Suprapubic skin (tissue), 4 donors: Measurements from ENCODE around the gene PLOD1. TPM values are rescaled to one million over a fixed set of nuclear protein-coding genes. Genes with fewer than 3 reads are reported as not detected.
A peak's percentile ranks its signal among the peaks of the same experiment; 100 is the strongest.
"Not testable (repeated sequence)": the region's sequence is repeated elsewhere in the genome, so short reads cannot be mapped to it uniquely, and the experiment has no call there.

Experiments used
- DNase-seq, 2 donors: peaks; one replicate each; pipeline ENCODE4 v3.0.0-alpha.2; 2019; ENCODE audit warnings: low spot score in 2 of 2
- H3K27ac ChIP-seq: fragments of 200-600 bp; sonication (generic); one replicate; pipeline ENCODE4 v1.5.1; 2019
- H3K27me3 ChIP-seq: fragments of 200-600 bp; sonication (generic); one replicate; pipeline ENCODE4 v1.5.1; 2019
- H3K36me3 ChIP-seq: fragments of 200-600 bp; sonication (generic); one replicate; pipeline ENCODE4 v1.5.1; 2019
- H3K4me1 ChIP-seq: fragments of 200-600 bp; sonication (generic); one replicate; pipeline ENCODE4 v1.5.1; 2019
- H3K4me3 ChIP-seq: fragments of 200-600 bp; sonication (generic); one replicate; pipeline ENCODE4 v1.5.1; 2019; ENCODE audit warnings: mild to moderate bottlenecking
- H3K9me3 ChIP-seq: fragments of 200-600 bp; sonication (generic); one replicate; pipeline ENCODE4 v1.5.1; 2019
- EP300 ChIP-seq: sonication (generic); formaldehyde crosslinking; IDR thresholded peaks from one replicate; pipeline ENCODE4 v1.6.1; 2017; ENCODE audit warnings: antibody characterized with exemption
- POLR2A ChIP-seq, 2 donors: fragments of 450-650 bp; IDR thresholded peaks; one replicate each; pipeline ENCODE4 v1.6.1; 2017; ENCODE audit warnings: antibody characterized with exemption in 2 of 2, mild to moderate bottlenecking in 2 of 2, moderate library complexity in 2 of 2
- POLR2AphosphoS5 ChIP-seq, 3 donors: sonication (generic); formaldehyde crosslinking; IDR thresholded peaks; one replicate each; pipeline ENCODE4 v1.6.1; 2017; ENCODE audit warnings: antibody characterized with exemption in 3 of 3
- WGBS: methylation state at CpG from one replicate; pipeline ENCODE4 v1.1.5; 2018; 5-methylcytosine and 5-hydroxymethylcytosine counted together
- total RNA-seq, 4 donors: library from RNA; depleted of rRNA; stranded (reverse); fragments of >200 nt; gene quantifications; one replicate each; pipeline ENCODE4 v1.1.0, GENCODE V29; 2016
- TF ChIP-seq, protein P1 (sequence below), 2 donors: fragments of 200-600 bp in 1 of 2; fragments of 450-650 bp in 1 of 2; sonication (generic) in 1 of 2; IDR thresholded peaks; one replicate each; pipeline ENCODE4 v1.5.1; 2016 to 2019; ENCODE audit warnings: antibody characterized with exemption in 2 of 2, mild to moderate bottlenecking in 1 of 2, moderate library complexity in 1 of 2

Gene PLOD1
- total RNA-seq, 4 donors from 2014 or later, result 26.7 to 47.6 (median 37.7) TPM

DNA sequence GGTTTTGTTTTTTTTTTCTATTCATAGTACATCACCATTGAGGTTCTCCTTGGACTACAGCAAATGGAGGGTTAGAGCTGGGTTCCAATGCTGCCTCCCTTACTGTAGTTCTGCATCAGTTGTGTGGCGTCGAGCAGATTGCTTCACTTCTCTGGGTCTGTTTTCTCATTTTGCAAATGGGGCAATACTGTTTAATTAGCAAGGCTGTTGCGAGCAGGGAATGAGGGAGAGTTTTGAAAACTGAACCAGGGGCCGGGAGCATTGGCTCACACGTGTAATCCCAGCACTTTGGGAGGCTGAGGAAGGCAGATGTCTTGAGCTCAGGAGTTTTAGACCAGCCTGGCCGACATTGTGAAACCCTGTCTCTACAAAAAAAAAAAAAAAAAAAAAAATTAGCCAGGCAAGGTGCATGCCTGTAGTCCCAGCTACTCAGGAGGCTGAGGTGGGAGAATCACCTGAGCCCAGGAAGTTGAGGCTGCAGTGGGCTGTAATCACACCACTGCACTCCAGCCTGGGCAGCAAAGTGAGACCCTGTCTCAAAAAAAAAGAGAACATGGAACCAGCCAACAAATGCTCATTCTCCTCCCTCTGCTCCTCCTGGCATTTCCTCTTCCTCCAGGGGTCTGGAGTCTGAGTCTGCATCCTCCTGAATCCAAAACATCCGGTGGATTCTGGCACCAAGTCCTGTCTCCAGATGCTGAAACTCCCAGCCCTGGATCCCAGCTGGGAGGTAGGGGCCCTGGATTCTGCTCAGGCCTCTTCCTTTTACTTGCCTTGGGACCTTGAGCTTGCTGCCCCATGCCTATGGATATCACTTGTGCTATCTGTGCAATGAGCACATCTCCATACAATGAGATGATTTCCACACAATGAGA is 3.7 kb upstream of the PLOD1 start:
- WGBS, result 46% methylated on average over 7 of the region's 7 CpGs
- Histone ChIP-seq H3K4me1 (peaks cover 60% of the 10 kb centered on the region), H3K27ac (no peak overlapping the region), H3K27me3 (no peaks in the 10 kb centered on the region), H3K36me3 (no peaks in the 10 kb centered on the region), H3K4me3 (no peak overlapping the region), H3K9me3 (no peaks in the 10 kb centered on the region)
- no peak for TF ChIP-seq POLR2AphosphoS5 (IDR thresholded peaks at IDR 0.05)
- TF ChIP-seq, protein P1, sequence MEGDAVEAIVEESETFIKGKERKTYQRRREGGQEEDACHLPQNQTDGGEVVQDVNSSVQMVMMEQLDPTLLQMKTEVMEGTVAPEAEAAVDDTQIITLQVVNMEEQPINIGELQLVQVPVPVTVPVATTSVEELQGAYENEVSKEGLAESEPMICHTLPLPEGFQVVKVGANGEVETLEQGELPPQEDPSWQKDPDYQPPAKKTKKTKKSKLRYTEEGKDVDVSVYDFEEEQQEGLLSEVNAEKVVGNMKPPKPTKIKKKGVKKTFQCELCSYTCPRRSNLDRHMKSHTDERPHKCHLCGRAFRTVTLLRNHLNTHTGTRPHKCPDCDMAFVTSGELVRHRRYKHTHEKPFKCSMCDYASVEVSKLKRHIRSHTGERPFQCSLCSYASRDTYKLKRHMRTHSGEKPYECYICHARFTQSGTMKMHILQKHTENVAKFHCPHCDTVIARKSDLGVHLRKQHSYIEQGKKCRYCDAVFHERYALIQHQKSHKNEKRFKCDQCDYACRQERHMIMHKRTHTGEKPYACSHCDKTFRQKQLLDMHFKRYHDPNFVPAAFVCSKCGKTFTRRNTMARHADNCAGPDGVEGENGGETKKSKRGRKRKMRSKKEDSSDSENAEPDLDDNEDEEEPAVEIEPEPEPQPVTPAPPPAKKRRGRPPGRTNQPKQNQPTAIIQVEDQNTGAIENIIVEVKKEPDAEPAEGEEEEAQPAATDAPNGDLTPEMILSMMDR (IDR thresholded peaks at IDR 0.05), result no peak
- no peak for TF ChIP-seq POLR2A (IDR thresholded peaks at IDR 0.05)
- TF ChIP-seq EP300, result no peak
- DNase-seq, result no peak

DNA sequence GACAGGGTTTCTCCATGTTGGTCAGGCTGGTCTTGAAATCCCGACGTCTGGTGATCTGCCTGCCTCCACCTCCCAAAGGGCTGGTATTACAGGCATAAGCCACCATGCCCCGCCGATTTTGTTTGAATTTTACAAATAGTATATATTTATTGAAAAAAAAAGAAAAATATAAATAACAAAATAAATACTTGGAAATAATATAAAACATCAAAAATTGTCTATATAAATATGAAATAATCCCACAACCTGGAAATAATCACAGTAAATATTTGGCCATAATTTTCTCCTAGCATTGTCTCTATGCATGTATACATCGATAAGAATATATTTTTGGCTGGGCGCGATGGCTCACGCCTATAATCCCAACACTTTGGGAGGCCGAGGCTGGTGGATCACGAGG is 2.7 kb upstream of the PLOD1 start:
- TF ChIP-seq POLR2AphosphoS5 (IDR thresholded peaks at IDR 0.05), result no peak
- no peak for TF ChIP-seq POLR2A (IDR thresholded peaks at IDR 0.05)
- TF ChIP-seq, protein P1 (IDR thresholded peaks at IDR 0.05), result no peak
- TF ChIP-seq EP300, result no peak
- no peaks in the 10 kb centered on the region for H3K36me3 ChIP-seq
- H3K9me3 ChIP-seq, result no peaks in the 10 kb centered on the region
- no peak for DNase-seq
- H3K4me3 ChIP-seq, result no peak overlapping the region
- 86% methylated on average over 10 of the region's 10 CpGs for WGBS
- H3K27me3 ChIP-seq, result no peaks in the 10 kb centered on the region
- peaks cover 56% of the 10 kb centered on the region for H3K4me1 ChIP-seq
- no peak overlapping the region for H3K27ac ChIP-seq

DNA sequence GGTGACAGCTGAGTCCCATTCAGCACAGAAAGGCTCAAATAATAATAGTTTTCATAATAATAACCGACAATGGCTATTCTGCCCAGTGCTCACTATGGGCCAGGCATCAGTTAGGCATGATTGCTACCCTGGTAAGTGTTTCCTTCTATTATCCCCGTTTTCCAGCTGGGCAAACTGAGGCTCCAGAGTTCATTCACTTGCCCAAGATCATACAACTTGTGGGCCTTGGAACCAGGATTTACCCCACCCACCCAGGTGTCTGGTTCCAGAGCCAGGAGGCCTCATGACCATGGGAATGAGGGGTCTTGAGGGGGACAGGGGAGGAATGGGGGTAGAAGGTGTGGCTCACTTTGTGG is 518 bp downstream of the PLOD1 start:
- Histone ChIP-seq H3K27ac (peak overlapping the region; percentile 75), H3K9me3 (no peaks in the 10 kb centered on the region), H3K4me1 (peaks cover 39% of the 10 kb centered on the region), H3K27me3 (no peaks in the 10 kb centered on the region), H3K36me3 (no peaks in the 10 kb centered on the region), H3K4me3 (peak overlapping the region; percentile 71)
- TF ChIP-seq POLR2AphosphoS5 (IDR thresholded peaks at IDR 0.05), result no peak
- TF ChIP-seq EP300, result no peak
- TF ChIP-seq, protein P1 (IDR thresholded peaks at IDR 0.05), result no peak
- TF ChIP-seq POLR2A (IDR thresholded peaks at IDR 0.05), result no peak
- no peak for DNase-seq
- WGBS, result 0% methylated on average over 2 of the region's 2 CpGs

DNA sequence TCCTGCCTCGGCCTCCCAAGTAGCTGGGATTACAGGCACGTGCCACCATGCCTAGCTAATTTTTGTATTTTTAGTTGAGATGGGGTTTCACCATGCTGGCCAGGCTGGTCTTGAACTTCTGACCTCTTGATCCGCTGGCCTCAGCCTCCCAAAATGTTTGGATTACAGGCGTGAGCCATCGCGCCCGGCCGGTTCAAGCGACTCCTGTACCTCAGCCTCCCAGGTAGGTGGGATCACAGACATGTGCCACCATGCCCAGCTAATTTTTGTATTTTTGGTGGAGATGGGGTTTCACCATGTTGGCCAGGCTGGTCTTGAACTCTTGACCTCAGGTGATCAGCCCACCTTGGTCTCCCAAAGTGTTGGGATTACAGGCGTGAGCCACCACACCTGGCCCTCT is 1.2 kb downstream of the PLOD1 start:
- not testable (repeated sequence) for H3K36me3 ChIP-seq, H3K9me3 ChIP-seq, H3K27me3 ChIP-seq, H3K27ac ChIP-seq, DNase-seq
- 86% methylated on average over 8 of the region's 10 CpGs for WGBS
- peaks cover 33% of the 10 kb centered on the region for H3K4me1 ChIP-seq
- H3K4me3 ChIP-seq, result peak overlapping the region; percentile 71

DNA sequence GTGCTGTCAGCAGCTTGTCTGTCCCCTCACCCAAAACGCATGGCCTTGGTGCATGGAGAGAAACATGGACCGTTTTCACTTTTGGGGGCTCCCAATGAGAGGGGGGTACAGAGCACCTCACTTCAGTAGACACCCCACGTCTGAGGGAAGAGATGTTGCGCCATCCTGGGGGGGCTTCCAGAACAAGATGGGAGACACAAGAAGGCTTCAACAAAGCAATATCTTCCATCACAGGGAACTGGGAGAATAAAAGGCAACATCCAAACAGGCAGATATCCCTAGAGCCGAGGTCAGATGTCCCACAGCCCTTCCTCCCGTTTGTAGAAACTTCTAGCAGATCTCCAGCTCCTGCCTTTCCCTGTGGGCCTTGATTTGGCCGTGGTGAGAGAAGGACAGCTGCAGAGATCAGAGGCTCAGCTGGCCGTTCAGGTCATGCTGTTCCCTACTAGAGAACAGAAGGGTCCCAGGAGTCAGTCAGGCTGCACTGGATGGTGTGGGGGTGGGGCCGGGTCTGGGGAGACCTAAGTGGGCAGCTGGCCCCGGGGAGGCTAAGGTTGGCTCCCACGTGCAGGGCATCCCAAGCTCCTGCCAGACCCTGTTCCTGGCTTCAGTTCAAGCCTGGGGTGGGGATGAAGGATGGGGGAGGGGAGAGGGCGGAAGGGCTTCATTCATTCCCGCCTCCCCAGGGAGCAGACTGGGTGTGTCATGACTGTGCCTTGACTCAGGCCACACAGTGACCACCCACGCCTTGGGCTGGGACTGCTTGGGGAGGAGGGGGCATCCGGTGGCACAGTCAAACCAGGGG is 4.4 kb downstream of the PLOD1 start:
- Histone ChIP-seq H3K27me3 (no peaks in the 10 kb centered on the region), H3K9me3 (no peaks in the 10 kb centered on the region), H3K36me3 (peaks cover 5% of the 10 kb centered on the region), H3K4me1 (peaks cover 27% of the 10 kb centered on the region), H3K27ac (no peak overlapping the region), H3K4me3 (no peak overlapping the region)
- WGBS, result 60% methylated on average over 10 of the region's 15 CpGs
- TF ChIP-seq, protein P1 (IDR thresholded peaks at IDR 0.05), result no peak
- TF ChIP-seq POLR2A (IDR thresholded peaks at IDR 0.05), result no peak
- TF ChIP-seq POLR2AphosphoS5 (IDR thresholded peaks at IDR 0.05), result no peak
- TF ChIP-seq EP300, result no peak
- no peak for DNase-seq

DNA sequence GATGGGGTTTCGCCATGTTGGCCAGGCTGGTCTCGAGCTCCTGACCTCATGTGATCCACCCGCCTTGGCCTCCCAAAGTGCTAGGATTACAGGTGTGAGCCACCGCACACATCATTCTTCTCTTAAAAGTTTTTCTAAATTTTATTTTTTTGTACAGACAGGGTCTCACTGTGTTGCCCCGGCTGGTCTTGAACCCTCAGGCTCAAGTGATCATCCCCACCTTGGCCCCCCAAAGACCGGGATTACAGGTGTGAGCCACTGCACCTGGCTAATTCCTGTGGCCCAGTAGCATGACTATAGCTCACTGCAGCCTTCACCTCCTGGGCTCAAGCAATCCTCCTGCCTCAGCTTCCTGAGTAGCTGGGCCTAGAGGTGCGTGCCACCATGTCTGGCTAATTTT is 5.3 kb downstream of the PLOD1 start:
- not testable (repeated sequence) for H3K27ac ChIP-seq, DNase-seq, H3K9me3 ChIP-seq, H3K4me3 ChIP-seq, H3K27me3 ChIP-seq, H3K36me3 ChIP-seq
- peaks cover 22% of the 10 kb centered on the region for H3K4me1 ChIP-seq
- 93% methylated on average over 7 of the region's 7 CpGs for WGBS
